Suppressor macrophage treated with lipopolysaccharide for 4 hours (primary cell): ENCODE measurements around the gene MALT1.
"Not testable (repeated sequence)": the region's sequence is repeated elsewhere in the genome, so short reads cannot be mapped to it uniquely, and the experiment has no call there.

Experiments
- DNase-seq: peaks from one replicate; pipeline ENCODE4 v3.0.0-alpha.2; 2020

MALT1 gene

GRCh38 chr18:58748899-58749595 lies 77.8 kb downstream of the MALT1 start:
- DNase-seq: no peak

DNA sequence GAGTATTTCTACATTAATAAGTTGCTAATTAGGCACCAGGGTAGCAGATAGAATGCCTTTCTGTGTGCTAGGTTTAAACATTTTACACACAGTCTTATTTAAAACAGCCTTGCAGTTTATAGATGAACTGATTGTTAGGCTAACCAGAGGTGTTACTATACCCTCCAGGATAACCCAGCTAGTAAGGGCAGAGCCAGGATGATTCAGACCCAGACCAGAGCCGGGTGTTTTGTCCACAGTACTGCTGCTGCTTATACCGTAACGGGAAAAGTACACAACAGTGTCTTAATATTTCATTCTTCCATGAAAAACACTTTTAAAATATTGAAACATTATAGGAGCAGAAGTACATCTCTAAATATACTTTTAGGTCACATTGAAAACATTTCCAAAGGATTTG lies 82.7 kb downstream of the MALT1 start:
- DNase-seq: no peak

DNA sequence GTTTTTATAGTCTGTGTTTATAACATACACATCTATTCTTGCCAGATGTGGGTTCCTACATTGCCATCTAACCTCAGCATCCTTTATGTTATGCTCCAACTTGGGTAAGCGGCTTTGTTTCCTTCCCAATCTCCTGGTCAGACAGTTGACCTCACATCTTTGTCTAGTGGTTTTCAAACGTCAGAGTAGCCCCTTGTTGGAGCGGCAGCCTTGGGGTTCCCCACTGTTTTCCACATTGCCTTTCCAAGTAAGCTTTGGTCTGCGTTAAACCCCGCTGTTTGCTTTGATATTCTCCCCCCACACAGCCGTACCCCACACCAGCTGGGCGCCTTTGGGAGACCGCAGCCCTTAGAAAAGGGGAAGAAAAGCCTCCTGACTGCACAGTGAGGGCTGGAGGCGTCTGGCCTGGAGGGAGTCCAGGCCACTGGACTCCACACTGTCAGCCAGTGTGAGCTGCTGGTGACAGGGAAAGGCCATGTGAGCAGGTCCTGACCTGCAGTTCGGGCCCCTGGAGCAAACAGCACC lies 83.3 kb downstream of the MALT1 start:
- peak; percentile 71 for DNase-seq

- no peak for DNase-seq
These were observed 84.2 kb downstream of the MALT1 start for GRCh38 chr18:58755304-58756010.

DNA sequence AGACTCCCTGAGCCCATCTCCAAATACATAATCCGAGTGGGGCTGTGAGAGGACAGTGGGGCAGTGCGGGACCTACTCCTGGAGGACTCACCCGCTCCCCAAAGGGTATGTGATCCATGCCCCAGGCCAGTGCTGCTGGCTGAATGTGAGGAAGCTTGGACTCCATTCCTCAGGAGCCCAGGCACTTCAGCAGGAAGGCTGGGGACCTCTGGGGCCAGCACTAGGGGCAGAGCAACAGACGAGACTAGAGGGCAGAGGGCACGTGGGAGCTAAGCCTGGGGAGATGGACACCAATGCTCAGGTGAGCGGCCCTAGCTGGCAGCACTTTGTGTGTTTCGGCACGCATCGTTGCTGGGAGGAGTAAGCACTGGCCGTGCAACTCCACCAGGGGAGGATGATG lies 84.9 kb downstream of the MALT1 start:
- no peak for DNase-seq

DNA sequence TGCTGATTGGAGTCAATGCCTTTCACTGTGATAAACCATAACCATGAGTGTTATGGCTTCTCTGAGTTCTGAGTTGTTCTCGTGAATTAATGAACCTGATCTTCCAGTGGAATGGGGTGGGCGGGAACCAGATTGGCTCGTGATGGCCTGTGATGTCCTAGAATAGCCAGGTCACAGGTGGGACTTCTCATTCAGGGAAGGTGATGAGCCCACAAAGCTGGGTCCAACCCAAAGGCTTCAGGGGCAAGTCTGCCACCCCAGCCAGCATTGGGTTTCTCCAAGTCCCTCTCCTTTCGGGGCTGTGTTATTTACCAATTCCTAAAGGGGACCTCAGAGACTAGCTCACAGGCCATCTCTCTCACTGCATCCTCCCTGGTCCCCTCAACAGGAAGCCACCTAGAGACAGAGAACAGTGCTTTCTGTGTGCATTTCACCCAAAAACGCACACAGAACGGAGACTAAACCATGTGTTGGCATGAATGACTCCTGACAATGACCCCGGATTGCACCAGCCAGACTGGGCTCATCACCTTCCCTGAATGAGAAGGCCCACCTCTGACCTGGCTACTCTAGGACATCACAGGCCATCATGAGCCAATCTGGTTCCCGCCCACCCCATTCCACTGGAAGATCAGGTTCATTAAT lies 85.5 kb downstream of the MALT1 start:
- DNase-seq: no peak

GRCh38 chr18:58757351-58757750 lies 86.1 kb downstream of the MALT1 start:
- DNase-seq: not testable (repeated sequence)

GRCh38 chr18:58758046-58758445 lies 86.8 kb downstream of the MALT1 start:
- DNase-seq: no peak

DNA sequence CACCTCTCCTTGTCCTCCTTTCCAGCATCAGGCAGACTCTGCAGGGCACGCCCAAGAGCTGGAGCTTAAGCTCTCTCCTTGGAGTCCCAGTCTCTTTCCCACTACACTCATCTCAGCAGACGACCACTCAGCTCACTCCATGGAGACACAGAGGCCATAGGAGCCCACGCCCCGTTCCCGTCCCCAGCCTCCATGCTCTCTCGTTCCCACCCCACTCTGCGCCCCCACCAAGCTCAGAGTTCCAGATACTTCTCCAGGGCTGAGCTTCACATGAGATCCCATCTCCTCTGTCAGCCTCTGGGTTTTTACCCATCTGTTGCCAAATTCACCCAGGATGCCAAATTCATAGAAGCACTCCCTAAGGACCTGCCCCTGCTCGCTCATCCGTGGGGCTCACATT lies 87.3 kb downstream of the MALT1 start:
- DNase-seq: no peak

DNA sequence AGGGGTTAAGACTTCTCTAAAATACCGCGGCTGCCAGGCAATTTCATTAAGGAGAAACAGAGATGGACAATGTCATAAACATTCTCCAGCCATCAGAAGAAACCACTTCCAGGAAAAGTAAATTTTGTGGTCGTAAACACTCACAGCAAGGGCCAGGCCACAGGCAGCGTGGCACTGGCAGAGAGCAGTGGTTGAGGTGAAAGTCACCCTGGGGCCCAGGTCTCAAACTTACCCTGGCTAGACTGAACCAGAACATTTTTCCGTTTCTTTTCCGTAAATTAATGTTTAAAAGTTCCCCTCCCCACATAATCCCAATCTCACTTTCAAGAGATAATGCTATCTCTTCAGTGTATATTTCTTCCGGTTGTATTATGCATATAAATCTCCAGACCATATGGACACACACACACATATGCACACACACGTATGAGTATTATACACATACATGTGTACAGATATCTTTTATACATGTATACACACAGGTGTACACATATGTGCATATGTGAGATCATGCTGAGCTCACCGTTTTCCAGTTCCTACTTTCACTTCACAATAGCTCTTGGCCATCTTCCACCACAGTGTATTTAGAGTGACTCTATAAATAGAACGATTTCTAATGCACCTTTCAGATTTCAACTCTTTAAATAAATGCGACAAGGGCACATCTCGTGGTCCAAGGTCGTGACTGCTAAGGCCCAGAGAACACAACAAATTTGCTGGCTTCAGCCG lies 90.1 kb downstream of the MALT1 start:
- DNase-seq: no peak

DNA sequence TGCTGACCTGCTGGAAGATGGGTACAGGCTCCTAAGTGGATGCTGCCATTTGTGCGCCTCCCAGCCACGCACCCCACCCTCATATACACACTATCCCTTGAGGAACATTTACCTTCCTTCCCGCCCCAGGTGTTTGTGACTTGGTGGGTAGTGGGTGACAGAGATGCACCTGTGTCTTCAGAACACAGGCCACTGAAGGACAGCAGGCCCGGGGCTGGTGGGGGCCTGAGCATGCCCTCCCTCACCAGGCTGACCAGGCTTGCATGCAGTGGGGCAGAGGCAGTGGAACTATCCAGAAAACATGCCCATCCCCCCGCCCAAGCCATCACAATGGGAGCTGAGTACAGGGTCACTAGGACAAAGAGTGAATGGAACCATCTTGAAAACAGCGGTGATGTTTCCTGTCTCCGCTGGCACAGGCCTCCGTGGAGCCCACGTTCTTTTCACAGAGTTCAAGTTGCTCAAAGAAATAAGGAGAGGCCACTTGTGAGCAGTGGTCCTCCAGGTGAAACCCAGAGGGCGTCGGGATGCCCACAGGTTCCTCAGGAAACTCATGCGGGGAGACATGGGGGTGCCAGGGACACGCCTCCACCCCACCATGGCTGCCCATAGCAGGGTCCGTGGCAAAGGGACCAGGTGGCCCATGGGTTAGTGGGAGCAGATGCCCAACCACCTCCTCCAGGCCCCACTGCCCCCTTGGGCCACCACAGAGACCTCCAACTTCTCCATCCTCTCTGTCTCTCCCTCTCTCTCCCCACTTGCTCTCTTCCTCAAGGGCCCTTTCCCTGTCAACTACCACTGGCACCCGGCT lies 90.9 kb downstream of the MALT1 start:
- no peak for DNase-seq

DNA sequence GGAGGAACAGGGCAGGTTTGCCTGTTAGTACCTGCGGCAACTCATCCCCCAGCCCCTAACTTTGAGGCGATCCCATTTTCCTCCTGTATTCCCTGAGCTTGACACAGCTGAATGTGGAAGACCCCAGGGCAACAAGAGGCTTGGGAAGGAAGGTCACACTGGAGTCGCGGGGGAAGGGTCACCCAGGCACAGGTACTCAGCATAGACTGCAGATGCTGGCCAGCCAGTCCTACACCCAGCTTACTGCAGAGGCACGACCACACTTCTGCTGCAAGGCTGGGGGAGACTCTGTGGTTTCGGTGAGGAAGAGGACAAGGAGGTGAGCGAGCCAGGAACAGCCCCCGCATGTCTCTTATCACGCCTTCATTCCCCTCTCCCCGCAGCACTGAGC lies 91.5 kb downstream of the MALT1 start:
- DNase-seq: no peak

GRCh38 chr18:58766164-58766563 lies 94.9 kb downstream of the MALT1 start:
- DNase-seq: no peak

GRCh38 chr18:58766946-58767345 lies 95.7 kb downstream of the MALT1 start:
- peak; percentile 16 for DNase-seq

GRCh38 chr18:58768293-58768974 lies 97.2 kb downstream of the MALT1 start:
- DNase-seq: peak; percentile 70

GRCh38 chr18:58769321-58769720 lies 98.1 kb downstream of the MALT1 start:
- no peak for DNase-seq

DNA sequence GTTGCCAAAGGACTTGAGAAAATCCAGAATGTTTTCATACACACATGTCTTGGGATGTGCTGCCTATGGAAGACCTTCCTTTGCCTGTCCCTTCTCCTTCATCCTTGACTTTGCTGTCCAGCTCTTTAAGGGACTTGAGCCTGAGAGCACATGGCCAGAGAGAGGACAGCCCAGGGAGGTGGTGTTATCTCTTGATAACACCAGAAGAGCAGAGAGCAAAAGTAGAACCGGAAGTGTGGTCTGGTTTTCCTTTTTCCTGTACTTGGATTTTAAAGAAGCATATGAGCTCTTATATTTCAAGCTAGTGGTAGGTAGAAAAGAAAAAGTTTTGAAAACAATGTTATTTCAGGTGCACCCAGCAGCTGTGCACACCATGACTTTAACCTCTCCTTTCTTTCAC lies 99.3 kb downstream of the MALT1 start:
- no peak for DNase-seq

DNA sequence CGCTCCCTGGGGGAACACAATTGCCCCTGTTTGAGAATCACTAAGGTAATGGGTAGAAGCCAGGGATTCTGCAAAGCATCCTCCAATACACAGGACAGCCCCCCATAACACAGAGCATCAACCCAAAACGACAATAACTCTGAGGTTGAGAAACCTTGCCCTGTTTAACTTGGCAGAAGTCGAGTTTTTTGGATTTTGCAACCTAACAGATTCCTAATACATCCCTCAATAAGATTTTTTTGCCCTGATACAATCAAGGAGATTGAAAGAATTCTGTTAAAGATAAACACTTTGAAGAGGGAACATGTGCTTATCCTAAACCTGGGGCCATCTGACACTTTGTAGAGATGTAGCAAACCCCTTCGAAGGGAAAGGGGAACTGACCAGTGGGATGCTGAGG lies 100.9 kb downstream of the MALT1 start:
- DNase-seq: no peak

DNA sequence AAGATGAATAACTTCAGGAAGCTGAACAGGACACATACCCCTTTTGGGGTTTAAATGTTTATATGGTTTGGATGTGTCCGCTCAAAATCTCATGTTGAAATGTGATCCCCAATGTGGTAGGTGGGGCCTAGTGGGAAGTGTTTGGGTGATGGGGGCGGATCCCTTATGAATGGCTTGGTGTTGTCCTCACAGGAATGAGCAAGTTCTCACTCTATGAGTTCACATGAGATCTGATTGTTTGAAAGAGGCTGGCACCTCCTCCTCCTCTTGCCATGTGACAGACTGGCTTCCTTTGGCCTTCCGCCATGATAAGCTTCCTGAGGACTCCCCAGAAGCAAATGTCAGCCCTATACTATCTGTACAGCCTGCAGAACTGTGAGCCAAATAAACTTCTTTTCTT lies 104.8 kb downstream of the MALT1 start:
- DNase-seq: no peak

- DNase-seq: not testable (repeated sequence)
These were observed 105.3 kb downstream of the MALT1 start for GRCh38 chr18:58776541-58776940.

DNA sequence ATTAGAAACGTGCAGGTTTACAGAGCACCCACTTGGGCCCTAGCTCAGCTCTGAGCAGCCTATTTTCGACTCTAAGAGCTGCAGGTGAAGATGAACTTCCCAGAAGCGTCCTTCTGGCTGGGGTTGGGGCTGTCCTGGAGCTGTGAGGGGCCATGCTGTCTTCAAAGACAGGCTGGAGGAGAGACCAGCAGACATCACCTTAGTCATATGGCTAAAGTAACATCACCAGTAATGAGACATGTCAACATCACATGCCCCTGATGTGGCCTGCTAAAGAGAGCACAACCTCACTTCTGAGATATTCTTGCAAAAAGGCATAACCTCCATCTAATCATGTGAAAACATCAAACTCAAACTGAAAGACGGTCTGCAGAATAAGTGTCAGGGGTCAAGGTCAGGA lies 106.2 kb downstream of the MALT1 start:
- DNase-seq: no peak

- DNase-seq: peak; percentile 50
These were observed 108.3 kb downstream of the MALT1 start for GRCh38 chr18:58779529-58779928.
